Measurements from ENCODE around the gene CBX5. TPM values are rescaled to one million over a fixed set of nuclear protein-coding genes. Genes with fewer than 3 reads are reported as not detected.

Gene CBX5
- total and polyA plus RNA-seq, 10 of the 15 experiments (the other 5 are each of a cell fraction or from before 2014, with no cell fraction given), result 46.7 to 138 (median 74.6) TPM

DNA sequence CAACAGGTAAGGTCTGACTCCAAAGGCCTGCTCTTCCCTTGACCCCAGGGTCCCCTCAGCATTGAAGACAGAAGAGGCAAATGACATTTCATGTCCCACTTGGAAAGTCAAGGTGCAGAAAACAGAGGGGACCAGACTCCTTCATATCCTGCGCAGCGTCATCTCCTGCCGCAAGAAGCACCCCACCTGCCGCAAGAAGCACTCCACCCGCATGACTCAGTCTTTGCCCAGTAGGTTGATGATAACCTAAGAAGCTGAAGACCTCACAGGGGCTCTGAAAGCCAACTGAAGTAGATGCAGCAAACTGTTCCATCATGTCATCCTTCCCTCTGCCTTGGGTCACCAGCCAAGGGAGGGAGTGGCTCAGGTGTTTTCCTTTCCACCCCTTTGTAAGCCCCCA lies 79.5 kb downstream of the CBX5 start:
- ChIA-PET RAD21 (ENCODE audit: unreplicated experiment) (interaction anchor here (1.4 to 5.2 kb wide), 5 partner anchors 10 to 194 kb away, joined by 3 to 55 read pairs (median 12); partner anchors contain the start of genes HOXC5 and SMUG1), SMC1A (ENCODE audit: uncharacterized antibody, unreplicated experiment) (interaction anchor here (0.6 to 3.9 kb wide), 14 partner anchors 9 to 438 kb away, joined by 3 to 47 read pairs (median 6); partner anchors contain the start of genes HOXC10, HOXC5 and SMUG1), POLR2A (no interaction called here), CTCF (interaction anchor here (0.7 to 8.6 kb wide), 27 partner anchors 9 to 456 kb away, joined by 3 to 113 read pairs (median 10); partner anchors contain the start of genes HOXC10, HOXC4, HOXC5 and HOXC6)
- no peak for FAIRE-seq
- Histone ChIP-seq H3K9me3 (replicated peaks; ENCODE audit: control insufficient read depth, insufficient read depth, low read length) (no peaks in the 10 kb centered on the region), H3K4me2 (ENCODE audit: control insufficient read depth, insufficient read depth) (no peak overlapping the region), H3K4me1 (ENCODE audit: control insufficient read depth, insufficient read depth, low read length) (peaks cover 21% of the 10 kb centered on the region), H2AFZ (ENCODE audit: control insufficient read depth, low read depth, low read length) (no peak overlapping the region), H3K79me2 (ENCODE audit: control insufficient read depth, insufficient read depth, low read length) (no peaks in the 10 kb centered on the region), H3K9ac (ENCODE audit: control insufficient read depth, insufficient read depth, low read length) (no peak overlapping the region), H3K27ac (ENCODE audit: control insufficient read depth, insufficient read depth) (no peak overlapping the region), H3K36me3 (ENCODE audit: control insufficient read depth in 2 of 2, insufficient read depth in 2 of 2, low read length in 1 of 2) (no peaks in the 10 kb centered on the region), H4K20me1 (ENCODE audit: control insufficient read depth, insufficient read depth) (no peaks in the 10 kb centered on the region), H3K4me3 (no peak overlapping the region), H3K27me3 (replicated peaks in 1 of 2; ENCODE audit: control insufficient read depth in 2 of 2, insufficient read depth in 2 of 2, low read length in 1 of 2) (peaks cover 0 to 2% of the 10 kb centered on the region in 2 experiments; a peak in 2 of 4 replicates)
- no TSS peak for BruUV-seq (replicated peaks)
- ATAC-seq, result no peak
- in situ Hi-C loops (cut with MboI), result no loop called here
- intact Hi-C loops (cut with micrococcal nuclease; ENCODE audit: unreplicated experiment), result loop anchor here (2.0 to 10.0 kb wide), 3 partner anchors 168 to 446 kb away; partner anchors contain the start of genes CISTR, HOXC10 and HOXC5
- DNase-seq (ENCODE audit: low read depth, low spot score), result no peak
- 79% methylated on average over 5 of the region's 5 CpGs for WGBS (ENCODE audit: insufficient coverage, insufficient replicate concordance, low lambda C conversion rate, missing lambda C conversion rate)
- TF ChIP-seq CHD1 (IDR thresholded peaks at IDR 0.05; ENCODE audit: low read depth, low read length) (no peak), YY1 (IDR thresholded peaks at IDR 0.05; ENCODE audit: low read depth, low read length) (no peak), CHD2 (IDR thresholded peaks at IDR 0.05; ENCODE audit: borderline replicate concordance, low read depth, low read length) (no peak), IKZF1 (conservative IDR thresholded peaks at IDR 0.05) (no peak), TCF3 (IDR thresholded peaks at IDR 0.05; ENCODE audit: borderline replicate concordance, insufficient read depth, low read depth, low read length) (no peak), MAX (IDR thresholded peaks at IDR 0.05; ENCODE audit: low read depth, low read length) (no peak), ZNF687 (IDR thresholded peaks at IDR 0.05) (no peak), ETV6 (conservative IDR thresholded peaks at IDR 0.05 in 1 of 2, IDR thresholded peaks at IDR 0.05 in 1 of 2; ENCODE audit: borderline replicate concordance in 1 of 2, low read depth in 1 of 2) (no peak), KLF5 (IDR thresholded peaks at IDR 0.05; ENCODE audit: partially characterized antibody) (no peak), SREBF1 (IDR thresholded peaks at IDR 0.05; ENCODE audit: low read length) (no peak), NFIC (IDR thresholded peaks at IDR 0.05; ENCODE audit: low read depth, low read length) (no peak)
- TF ChIP-seq, protein P1, sequence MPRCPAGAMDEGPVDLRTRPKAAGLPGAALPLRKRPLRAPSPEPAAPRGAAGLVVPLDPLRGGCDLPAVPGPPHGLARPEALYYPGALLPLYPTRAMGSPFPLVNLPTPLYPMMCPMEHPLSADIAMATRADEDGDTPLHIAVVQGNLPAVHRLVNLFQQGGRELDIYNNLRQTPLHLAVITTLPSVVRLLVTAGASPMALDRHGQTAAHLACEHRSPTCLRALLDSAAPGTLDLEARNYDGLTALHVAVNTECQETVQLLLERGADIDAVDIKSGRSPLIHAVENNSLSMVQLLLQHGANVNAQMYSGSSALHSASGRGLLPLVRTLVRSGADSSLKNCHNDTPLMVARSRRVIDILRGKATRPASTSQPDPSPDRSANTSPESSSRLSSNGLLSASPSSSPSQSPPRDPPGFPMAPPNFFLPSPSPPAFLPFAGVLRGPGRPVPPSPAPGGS (IDR thresholded peaks at IDR 0.05; ENCODE audit: borderline replicate concordance, insufficient read depth, low read depth, low read length, poor library complexity, severe bottlenecking), result no peak
- TF ChIP-seq, protein P2, sequence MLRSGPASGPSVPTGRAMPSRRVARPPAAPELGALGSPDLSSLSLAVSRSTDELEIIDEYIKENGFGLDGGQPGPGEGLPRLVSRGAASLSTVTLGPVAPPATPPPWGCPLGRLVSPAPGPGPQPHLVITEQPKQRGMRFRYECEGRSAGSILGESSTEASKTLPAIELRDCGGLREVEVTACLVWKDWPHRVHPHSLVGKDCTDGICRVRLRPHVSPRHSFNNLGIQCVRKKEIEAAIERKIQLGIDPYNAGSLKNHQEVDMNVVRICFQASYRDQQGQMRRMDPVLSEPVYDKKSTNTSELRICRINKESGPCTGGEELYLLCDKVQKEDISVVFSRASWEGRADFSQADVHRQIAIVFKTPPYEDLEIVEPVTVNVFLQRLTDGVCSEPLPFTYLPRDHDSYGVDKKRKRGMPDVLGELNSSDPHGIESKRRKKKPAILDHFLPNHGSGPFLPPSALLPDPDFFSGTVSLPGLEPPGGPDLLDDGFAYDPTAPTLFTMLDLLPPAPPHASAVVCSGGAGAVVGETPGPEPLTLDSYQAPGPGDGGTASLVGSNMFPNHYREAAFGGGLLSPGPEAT (IDR thresholded peaks at IDR 0.05; ENCODE audit: low read depth), result no peak
- TF ChIP-seq, protein P3, sequence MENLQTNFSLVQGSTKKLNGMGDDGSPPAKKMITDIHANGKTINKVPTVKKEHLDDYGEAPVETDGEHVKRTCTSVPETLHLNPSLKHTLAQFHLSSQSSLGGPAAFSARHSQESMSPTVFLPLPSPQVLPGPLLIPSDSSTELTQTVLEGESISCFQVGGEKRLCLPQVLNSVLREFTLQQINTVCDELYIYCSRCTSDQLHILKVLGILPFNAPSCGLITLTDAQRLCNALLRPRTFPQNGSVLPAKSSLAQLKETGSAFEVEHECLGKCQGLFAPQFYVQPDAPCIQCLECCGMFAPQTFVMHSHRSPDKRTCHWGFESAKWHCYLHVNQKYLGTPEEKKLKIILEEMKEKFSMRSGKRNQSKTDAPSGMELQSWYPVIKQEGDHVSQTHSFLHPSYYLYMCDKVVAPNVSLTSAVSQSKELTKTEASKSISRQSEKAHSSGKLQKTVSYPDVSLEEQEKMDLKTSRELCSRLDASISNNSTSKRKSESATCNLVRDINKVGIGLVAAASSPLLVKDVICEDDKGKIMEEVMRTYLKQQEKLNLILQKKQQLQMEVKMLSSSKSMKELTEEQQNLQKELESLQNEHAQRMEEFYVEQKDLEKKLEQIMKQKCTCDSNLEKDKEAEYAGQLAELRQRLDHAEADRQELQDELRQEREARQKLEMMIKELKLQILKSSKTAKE (IDR thresholded peaks at IDR 0.05; ENCODE audit: low read depth, poor library complexity, severe bottlenecking), result no peak

Measured in GM12878 (cell line).